HEK293T (cell line): ENCODE results near the gene YOD1.

Source experiments
- BHLHE40 ChIP-seq: fragments of 450-650 bp; IDR thresholded peaks from 2 replicates; pipeline ENCODE4 v1.6.1; 2016; ENCODE audit warnings: mild to moderate bottlenecking, moderate library complexity, borderline replicate concordance
- FOXK2 ChIP-seq: fragments of 450-650 bp; IDR thresholded peaks from 2 replicates; pipeline ENCODE4 v1.6.1; 2016; ENCODE audit warnings: mild to moderate bottlenecking
- FOXM1 ChIP-seq: fragments of 450-650 bp; IDR thresholded peaks from 2 replicates; pipeline ENCODE4 v1.6.1; 2017; ENCODE audit warnings: mild to moderate bottlenecking, borderline replicate concordance
- NFRKB ChIP-seq: fragments of 450-650 bp; IDR thresholded peaks from 2 replicates; pipeline ENCODE4 v1.6.1; 2016; ENCODE audit warnings: mild to moderate bottlenecking, moderate library complexity
- SP1 ChIP-seq: fragments of 450-650 bp; IDR thresholded peaks from 2 replicates; pipeline ENCODE4 v1.6.1; 2017

GRCh38 chr1:207062058-207062457 is 11.1 kb upstream of the YOD1 start:
- no peak for TF ChIP-seq BHLHE40
- no peak for TF ChIP-seq FOXM1
- TF ChIP-seq NFRKB, result no peak
- TF ChIP-seq FOXK2, result no peak
- TF ChIP-seq SP1, result no peak
